WTC11 (cell line): ENCODE results near the gene SMURF1. TPM values are rescaled to one million over a fixed set of nuclear protein-coding genes. Genes with fewer than 3 reads are reported as not detected.

ENCODE experiments used
- ATAC-seq: fragments of 200-7000 bp; cut with Tn5 transposase; 2 replicates; pipeline ENCODE4 v1.10.0; 2021; ENCODE audit warnings: mild to moderate bottlenecking, moderate library complexity
- CTCF ChIA-PET: fragments of 300-600 bp; sonication (Branson Sonifier 250); formaldehyde crosslinking; loops from one replicate; lab custom pipeline; 2021; ENCODE audit warnings: antibody characterized with exemption; lab: Charles Lee
- POLR2A ChIA-PET: fragments of 350-600 bp; sonication (Branson Sonifier 250); formaldehyde crosslinking; loops from one replicate; lab custom pipeline; 2021; ENCODE audit warnings: antibody characterized with exemption; lab: Charles Lee
- DNase-seq: peaks from one replicate; pipeline ENCODE4 v3.0.0; 2021; ENCODE audit warnings: low spot score
- H3K27ac Mint-ChIP-seq: 2 replicates; pipeline ENCODE4 v1.8.0; 2021; ENCODE audit warnings: mixed read lengths
- H3K27me3 Mint-ChIP-seq: 2 replicates; pipeline ENCODE4 v1.8.0; 2021; ENCODE audit warnings: low read depth, mild to moderate bottlenecking, moderate library complexity, mixed read lengths
- H3K36me3 Mint-ChIP-seq: 2 replicates; pipeline ENCODE4 v1.8.0; 2021; ENCODE audit warnings: mixed read lengths
- H3K4me1 Mint-ChIP-seq: 2 replicates; pipeline ENCODE4 v1.8.0; 2022; ENCODE audit warnings: mixed read lengths
- H3K4me3 Mint-ChIP-seq: 2 replicates; pipeline ENCODE4 v1.8.0; 2021; ENCODE audit warnings: mild to moderate bottlenecking, moderate library complexity, mixed read lengths
- H3K9me3 Mint-ChIP-seq: 2 replicates; pipeline ENCODE4 v1.8.0; 2021; ENCODE audit warnings: mixed read lengths
- ESRRA ChIP-seq: sonication (generic); formaldehyde crosslinking; IDR thresholded peaks from 2 replicates; pipeline ENCODE4 v1.8.1; 2022; ENCODE audit warnings: mild to moderate bottlenecking, missing genetic modification reagents, borderline replicate concordance
- GRHL2 ChIP-seq: fragments of 250-450 bp; sonication (Bioruptor Pico); IDR thresholded peaks from 2 replicates; pipeline ENCODE4 v1.8.0; 2022; ENCODE audit warnings: mild to moderate bottlenecking, moderate library complexity; ENCODE audit not compliant: insufficient replicate concordance, severe bottlenecking
- JUN ChIP-seq: sonication (generic); formaldehyde crosslinking; IDR thresholded peaks from 2 replicates; pipeline ENCODE4 v1.8.0; 2023; ENCODE audit warnings: mild to moderate bottlenecking, missing genetic modification reagents
- NR1H2 ChIP-seq: sonication (generic); formaldehyde crosslinking; IDR thresholded peaks from 2 replicates; pipeline ENCODE4 v1.9.0; 2021; ENCODE audit warnings: mild to moderate bottlenecking, moderate library complexity, missing genetic modification reagents
- RELA ChIP-seq: sonication (generic); formaldehyde crosslinking; IDR thresholded peaks from 2 replicates; pipeline ENCODE4 v1.8.1; 2022; ENCODE audit warnings: missing genetic modification reagents, mild to moderate bottlenecking, borderline replicate concordance
- SMAD4 ChIP-seq: sonication (generic); formaldehyde crosslinking; IDR thresholded peaks from 2 replicates; pipeline ENCODE4 v1.8.0; 2022; ENCODE audit warnings: mild to moderate bottlenecking, missing genetic modification reagents
- TCF7 ChIP-seq: sonication (generic); formaldehyde crosslinking; IDR thresholded peaks from 2 replicates; pipeline ENCODE4 v1.8.0; 2022; ENCODE audit warnings: mild to moderate bottlenecking, low read depth, missing genetic modification reagents, moderate library complexity
- ZNF121 ChIP-seq: sonication (generic); formaldehyde crosslinking; IDR thresholded peaks from 2 replicates; pipeline ENCODE4 v1.8.0; 2023; ENCODE audit warnings: missing genetic modification reagents
- ZNF416 ChIP-seq: fragments of 250-450 bp; sonication (Bioruptor Pico); IDR thresholded peaks from 2 replicates; pipeline ENCODE4 v1.9.0; 2021; ENCODE audit warnings: mild to moderate bottlenecking, inconsistent platforms
- total RNA-seq: library from RNA; stranded (reverse); gene quantifications from 3 replicates; pipeline ENCODE4 v1.2.3, GENCODE V29; 2021
- TF ChIP-seq, protein P1 (sequence below): sonication (generic); formaldehyde crosslinking; IDR thresholded peaks from 2 replicates; pipeline ENCODE4 v1.8.0; 2022; ENCODE audit warnings: missing genetic modification reagents
- TF ChIP-seq, protein P2 (sequence below): sonication (generic); formaldehyde crosslinking; IDR thresholded peaks from 2 replicates; pipeline ENCODE4 v1.8.1; 2023; ENCODE audit warnings: mild to moderate bottlenecking, moderate library complexity, missing genetic modification reagents
- TF ChIP-seq, protein P3 (sequence below): fragments of 250-450 bp; sonication (Bioruptor Pico); IDR thresholded peaks from 2 replicates; pipeline ENCODE4 v1.9.0; 2021; ENCODE audit warnings: mild to moderate bottlenecking, borderline replicate concordance
- TF ChIP-seq, protein P4 (sequence below): fragments of 250-450 bp; sonication (Bioruptor Pico); IDR thresholded peaks from 2 replicates; pipeline ENCODE4 v1.9.0; 2021; ENCODE audit warnings: moderate library complexity, mild to moderate bottlenecking, inconsistent platforms, borderline replicate concordance
- TF ChIP-seq, protein P5 (sequence below): fragments of 250-450 bp; sonication (Bioruptor Pico); IDR thresholded peaks from 2 replicates; pipeline ENCODE4 v2.1.2; 2022; ENCODE audit warnings: mild to moderate bottlenecking, moderate library complexity
- TF ChIP-seq, protein P6 (sequence below): sonication (generic); formaldehyde crosslinking; IDR thresholded peaks from 2 replicates; pipeline ENCODE4 v1.8.0; 2022; ENCODE audit warnings: mild to moderate bottlenecking, missing genetic modification reagents
- TF ChIP-seq, protein P7 (sequence below): fragments of 250-450 bp; sonication (Bioruptor Pico); IDR thresholded peaks from 2 replicates; pipeline ENCODE4 v1.8.0; 2021; ENCODE audit warnings: mild to moderate bottlenecking
- TF ChIP-seq, protein P8 (sequence below): sonication (generic); formaldehyde crosslinking; IDR thresholded peaks from 2 replicates; pipeline ENCODE4 v1.8.1; 2023; ENCODE audit warnings: mild to moderate bottlenecking, missing genetic modification reagents

The SMURF1 gene
- total RNA-seq, 1 experiment from 2014 or later: 23.2 TPM

DNA sequence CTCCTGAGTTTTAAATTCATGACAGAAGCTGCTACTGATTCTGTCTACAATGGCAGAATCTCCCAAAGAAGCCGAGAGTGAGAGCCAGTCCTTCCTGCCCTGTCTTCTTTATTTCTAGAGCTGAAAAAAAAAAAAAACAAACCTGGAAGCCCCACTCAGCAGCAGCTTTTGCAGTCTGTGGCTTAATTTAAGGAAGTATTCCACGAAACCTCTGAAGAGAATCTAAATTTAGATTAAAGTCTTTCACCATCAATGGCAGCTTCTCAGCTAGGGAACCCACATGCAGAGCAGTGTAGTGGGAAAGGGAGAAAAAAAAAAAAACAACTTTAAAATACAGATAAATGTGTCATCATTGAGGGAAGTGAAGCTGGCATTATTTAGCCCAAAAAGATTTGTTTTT lies 23.4 kb downstream of the SMURF1 start:
- H3K27me3 Mint-ChIP-seq: no peaks in the 10 kb centered on the region
- H3K27ac Mint-ChIP-seq: no peak overlapping the region
- H3K9me3 Mint-ChIP-seq: peaks cover 22% of the 10 kb centered on the region
- no peak overlapping the region for H3K4me3 Mint-ChIP-seq
- TF ChIP-seq, protein P1, sequence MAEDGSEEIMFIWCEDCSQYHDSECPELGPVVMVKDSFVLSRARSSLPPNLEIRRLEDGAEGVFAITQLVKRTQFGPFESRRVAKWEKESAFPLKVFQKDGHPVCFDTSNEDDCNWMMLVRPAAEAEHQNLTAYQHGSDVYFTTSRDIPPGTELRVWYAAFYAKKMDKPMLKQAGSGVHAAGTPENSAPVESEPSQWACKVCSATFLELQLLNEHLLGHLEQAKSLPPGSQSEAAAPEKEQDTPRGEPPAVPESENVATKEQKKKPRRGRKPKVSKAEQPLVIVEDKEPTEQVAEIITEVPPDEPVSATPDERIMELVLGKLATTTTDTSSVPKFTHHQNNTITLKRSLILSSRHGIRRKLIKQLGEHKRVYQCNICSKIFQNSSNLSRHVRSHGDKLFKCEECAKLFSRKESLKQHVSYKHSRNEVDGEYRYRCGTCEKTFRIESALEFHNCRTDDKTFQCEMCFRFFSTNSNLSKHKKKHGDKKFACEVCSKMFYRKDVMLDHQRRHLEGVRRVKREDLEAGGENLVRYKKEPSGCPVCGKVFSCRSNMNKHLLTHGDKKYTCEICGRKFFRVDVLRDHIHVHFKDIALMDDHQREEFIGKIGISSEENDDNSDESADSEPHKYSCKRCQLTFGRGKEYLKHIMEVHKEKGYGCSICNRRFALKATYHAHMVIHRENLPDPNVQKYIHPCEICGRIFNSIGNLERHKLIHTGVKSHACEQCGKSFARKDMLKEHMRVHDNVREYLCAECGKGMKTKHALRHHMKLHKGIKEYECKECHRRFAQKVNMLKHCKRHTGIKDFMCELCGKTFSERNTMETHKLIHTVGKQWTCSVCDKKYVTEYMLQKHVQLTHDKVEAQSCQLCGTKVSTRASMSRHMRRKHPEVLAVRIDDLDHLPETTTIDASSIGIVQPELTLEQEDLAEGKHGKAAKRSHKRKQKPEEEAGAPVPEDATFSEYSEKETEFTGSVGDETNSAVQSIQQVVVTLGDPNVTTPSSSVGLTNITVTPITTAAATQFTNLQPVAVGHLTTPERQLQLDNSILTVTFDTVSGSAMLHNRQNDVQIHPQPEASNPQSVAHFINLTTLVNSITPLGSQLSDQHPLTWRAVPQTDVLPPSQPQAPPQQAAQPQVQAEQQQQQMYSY (CRISPR knock-in tag): no peak
- TF ChIP-seq, protein P2, sequence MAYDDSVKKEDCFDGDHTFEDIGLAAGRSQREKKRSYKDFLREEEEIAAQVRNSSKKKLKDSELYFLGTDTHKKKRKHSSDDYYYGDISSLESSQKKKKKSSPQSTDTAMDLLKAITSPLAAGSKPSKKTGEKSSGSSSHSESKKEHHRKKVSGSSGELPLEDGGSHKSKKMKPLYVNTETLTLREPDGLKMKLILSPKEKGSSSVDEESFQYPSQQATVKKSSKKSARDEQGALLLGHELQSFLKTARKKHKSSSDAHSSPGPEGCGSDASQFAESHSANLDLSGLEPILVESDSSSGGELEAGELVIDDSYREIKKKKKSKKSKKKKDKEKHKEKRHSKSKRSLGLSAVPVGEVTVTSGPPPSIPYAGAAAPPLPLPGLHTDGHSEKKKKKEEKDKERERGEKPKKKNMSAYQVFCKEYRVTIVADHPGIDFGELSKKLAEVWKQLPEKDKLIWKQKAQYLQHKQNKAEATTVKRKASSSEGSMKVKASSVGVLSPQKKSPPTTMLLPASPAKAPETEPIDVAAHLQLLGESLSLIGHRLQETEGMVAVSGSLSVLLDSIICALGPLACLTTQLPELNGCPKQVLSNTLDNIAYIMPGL (CRISPR knock-in tag): no peak
- TF ChIP-seq RELA (CRISPR knock-in tag): no peak
- no peak for TF ChIP-seq ZNF416
- TF ChIP-seq, protein P3, sequence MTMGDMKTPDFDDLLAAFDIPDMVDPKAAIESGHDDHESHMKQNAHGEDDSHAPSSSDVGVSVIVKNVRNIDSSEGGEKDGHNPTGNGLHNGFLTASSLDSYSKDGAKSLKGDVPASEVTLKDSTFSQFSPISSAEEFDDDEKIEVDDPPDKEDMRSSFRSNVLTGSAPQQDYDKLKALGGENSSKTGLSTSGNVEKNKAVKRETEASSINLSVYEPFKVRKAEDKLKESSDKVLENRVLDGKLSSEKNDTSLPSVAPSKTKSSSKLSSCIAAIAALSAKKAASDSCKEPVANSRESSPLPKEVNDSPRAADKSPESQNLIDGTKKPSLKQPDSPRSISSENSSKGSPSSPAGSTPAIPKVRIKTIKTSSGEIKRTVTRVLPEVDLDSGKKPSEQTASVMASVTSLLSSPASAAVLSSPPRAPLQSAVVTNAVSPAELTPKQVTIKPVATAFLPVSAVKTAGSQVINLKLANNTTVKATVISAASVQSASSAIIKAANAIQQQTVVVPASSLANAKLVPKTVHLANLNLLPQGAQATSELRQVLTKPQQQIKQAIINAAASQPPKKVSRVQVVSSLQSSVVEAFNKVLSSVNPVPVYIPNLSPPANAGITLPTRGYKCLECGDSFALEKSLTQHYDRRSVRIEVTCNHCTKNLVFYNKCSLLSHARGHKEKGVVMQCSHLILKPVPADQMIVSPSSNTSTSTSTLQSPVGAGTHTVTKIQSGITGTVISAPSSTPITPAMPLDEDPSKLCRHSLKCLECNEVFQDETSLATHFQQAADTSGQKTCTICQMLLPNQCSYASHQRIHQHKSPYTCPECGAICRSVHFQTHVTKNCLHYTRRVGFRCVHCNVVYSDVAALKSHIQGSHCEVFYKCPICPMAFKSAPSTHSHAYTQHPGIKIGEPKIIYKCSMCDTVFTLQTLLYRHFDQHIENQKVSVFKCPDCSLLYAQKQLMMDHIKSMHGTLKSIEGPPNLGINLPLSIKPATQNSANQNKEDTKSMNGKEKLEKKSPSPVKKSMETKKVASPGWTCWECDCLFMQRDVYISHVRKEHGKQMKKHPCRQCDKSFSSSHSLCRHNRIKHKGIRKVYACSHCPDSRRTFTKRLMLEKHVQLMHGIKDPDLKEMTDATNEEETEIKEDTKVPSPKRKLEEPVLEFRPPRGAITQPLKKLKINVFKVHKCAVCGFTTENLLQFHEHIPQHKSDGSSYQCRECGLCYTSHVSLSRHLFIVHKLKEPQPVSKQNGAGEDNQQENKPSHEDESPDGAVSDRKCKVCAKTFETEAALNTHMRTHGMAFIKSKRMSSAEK: no peak
- no peak for TF ChIP-seq TCF7
- TF ChIP-seq, protein P4, sequence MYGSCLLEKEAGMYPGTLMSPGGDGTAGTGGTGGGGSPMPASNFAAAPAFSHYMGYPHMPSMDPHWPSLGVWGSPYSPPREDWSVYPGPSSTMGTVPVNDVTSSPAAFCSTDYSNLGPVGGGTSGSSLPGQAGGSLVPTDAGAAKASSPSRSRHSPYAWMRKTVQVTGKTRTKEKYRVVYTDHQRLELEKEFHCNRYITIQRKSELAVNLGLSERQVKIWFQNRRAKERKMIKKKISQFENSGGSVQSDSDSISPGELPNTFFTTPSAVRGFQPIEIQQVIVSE (CRISPR knock-in tag): no peak
- no peak for TF ChIP-seq ZNF121 (CRISPR knock-in tag)
- no peak for TF ChIP-seq GRHL2 (CRISPR knock-in tag)
- no peak for TF ChIP-seq SMAD4 (CRISPR knock-in tag)
- no peak for TF ChIP-seq JUN (CRISPR knock-in tag)
- TF ChIP-seq, protein P5, sequence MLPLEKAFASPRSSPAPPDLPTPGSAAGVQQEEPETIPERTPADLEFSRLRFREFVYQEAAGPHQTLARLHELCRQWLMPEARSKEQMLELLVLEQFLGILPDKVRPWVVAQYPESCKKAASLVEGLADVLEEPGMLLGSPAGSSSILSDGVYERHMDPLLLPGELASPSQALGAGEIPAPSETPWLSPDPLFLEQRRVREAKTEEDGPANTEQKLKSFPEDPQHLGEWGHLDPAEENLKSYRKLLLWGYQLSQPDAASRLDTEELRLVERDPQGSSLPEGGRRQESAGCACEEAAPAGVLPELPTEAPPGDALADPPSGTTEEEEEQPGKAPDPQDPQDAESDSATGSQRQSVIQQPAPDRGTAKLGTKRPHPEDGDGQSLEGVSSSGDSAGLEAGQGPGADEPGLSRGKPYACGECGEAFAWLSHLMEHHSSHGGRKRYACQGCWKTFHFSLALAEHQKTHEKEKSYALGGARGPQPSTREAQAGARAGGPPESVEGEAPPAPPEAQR (CRISPR knock-in tag): no peak
- TF ChIP-seq NR1H2 (CRISPR knock-in tag): no peak
- TF ChIP-seq, protein P6, sequence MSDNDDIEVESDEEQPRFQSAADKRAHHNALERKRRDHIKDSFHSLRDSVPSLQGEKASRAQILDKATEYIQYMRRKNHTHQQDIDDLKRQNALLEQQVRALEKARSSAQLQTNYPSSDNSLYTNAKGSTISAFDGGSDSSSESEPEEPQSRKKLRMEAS (CRISPR knock-in tag): no peak
- TF ChIP-seq, protein P7, sequence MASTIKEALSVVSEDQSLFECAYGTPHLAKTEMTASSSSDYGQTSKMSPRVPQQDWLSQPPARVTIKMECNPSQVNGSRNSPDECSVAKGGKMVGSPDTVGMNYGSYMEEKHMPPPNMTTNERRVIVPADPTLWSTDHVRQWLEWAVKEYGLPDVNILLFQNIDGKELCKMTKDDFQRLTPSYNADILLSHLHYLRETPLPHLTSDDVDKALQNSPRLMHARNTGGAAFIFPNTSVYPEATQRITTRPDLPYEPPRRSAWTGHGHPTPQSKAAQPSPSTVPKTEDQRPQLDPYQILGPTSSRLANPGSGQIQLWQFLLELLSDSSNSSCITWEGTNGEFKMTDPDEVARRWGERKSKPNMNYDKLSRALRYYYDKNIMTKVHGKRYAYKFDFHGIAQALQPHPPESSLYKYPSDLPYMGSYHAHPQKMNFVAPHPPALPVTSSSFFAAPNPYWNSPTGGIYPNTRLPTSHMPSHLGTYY: no peak
- TF ChIP-seq, protein P8, sequence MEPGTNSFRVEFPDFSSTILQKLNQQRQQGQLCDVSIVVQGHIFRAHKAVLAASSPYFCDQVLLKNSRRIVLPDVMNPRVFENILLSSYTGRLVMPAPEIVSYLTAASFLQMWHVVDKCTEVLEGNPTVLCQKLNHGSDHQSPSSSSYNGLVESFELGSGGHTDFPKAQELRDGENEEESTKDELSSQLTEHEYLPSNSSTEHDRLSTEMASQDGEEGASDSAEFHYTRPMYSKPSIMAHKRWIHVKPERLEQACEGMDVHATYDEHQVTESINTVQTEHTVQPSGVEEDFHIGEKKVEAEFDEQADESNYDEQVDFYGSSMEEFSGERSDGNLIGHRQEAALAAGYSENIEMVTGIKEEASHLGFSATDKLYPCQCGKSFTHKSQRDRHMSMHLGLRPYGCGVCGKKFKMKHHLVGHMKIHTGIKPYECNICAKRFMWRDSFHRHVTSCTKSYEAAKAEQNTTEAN (CRISPR knock-in tag): no peak
- TF ChIP-seq ESRRA: no peak
- TF ChIP-seq, all 79 proteins: peak for 0
- POLR2A ChIA-PET: interaction anchor here (0.6 kb wide), 1 partner anchor 48 kb away, joined by 4 read pairs; no protein-coding TSS in a partner anchor
- peaks cover 12% of the 10 kb centered on the region for H3K4me1 Mint-ChIP-seq
- ATAC-seq (no peak), DNase-seq (no peak)
- peaks cover 9% of the 10 kb centered on the region for H3K36me3 Mint-ChIP-seq
- CTCF ChIA-PET: interaction anchor here (0.7 kb wide), 1 partner anchor 148 kb away, joined by 3 read pairs; no protein-coding TSS in a partner anchor
